DND-41 (cell line): Measurements from ENCODE around the gene TMEM260.

ENCODE experiments used
- ATAC-seq: fragments of 200-7000 bp; cut with Tn5 transposase; 3 replicates; pipeline ENCODE4 v1.9.1; 2021; ENCODE audit warnings: low read depth; ENCODE audit not compliant: insufficient read depth
- DNase-seq: peaks from one replicate; pipeline ENCODE4 v3.0.0-alpha.2; 2020
- H2AFZ ChIP-seq: 2 replicates; pipeline ENCODE4 v1.6.0; 2012; ENCODE audit warnings: low read depth, low read length
- H3K27ac ChIP-seq: 2 replicates; pipeline ENCODE4 v1.5.1; 2012; ENCODE audit warnings: low read length, inconsistent platforms
- H3K27me3 ChIP-seq: fragments of 200-600 bp; sonication (generic); 2 replicates; pipeline ENCODE4 v1.6.0; 2012; ENCODE audit warnings: low read length, mild to moderate bottlenecking, inconsistent platforms; ENCODE audit not compliant: insufficient read depth, poor library complexity
- H3K36me3 ChIP-seq: 2 replicates; pipeline ENCODE4 v1.5.1; 2012; ENCODE audit warnings: low read length, inconsistent platforms; ENCODE audit not compliant: insufficient read depth
- H3K4me1 ChIP-seq: 2 replicates; pipeline ENCODE4 v1.5.1; 2012; ENCODE audit warnings: mild to moderate bottlenecking, low read length; ENCODE audit not compliant: insufficient read depth
- H3K4me2 ChIP-seq: 2 replicates; pipeline ENCODE4 v1.6.0; 2012; ENCODE audit warnings: mild to moderate bottlenecking, moderate library complexity, low read length, inconsistent platforms; ENCODE audit not compliant: insufficient read depth
- H3K4me3 ChIP-seq, 2 experiments: fragments of 200-600 bp in 1 of 2; shearing (Covaris generic) in 1 of 2; 2 replicates each; pipeline ENCODE4 v1.5.1; 2012 to 2016; ENCODE audit warnings: inconsistent platforms in 2 of 2, low read length in 2 of 2, mild to moderate bottlenecking in 2 of 2, low read depth in 1 of 2, moderate library complexity in 1 of 2
- H3K79me2 ChIP-seq: 2 replicates; pipeline ENCODE4 v1.6.0; 2012; ENCODE audit warnings: low read length, inconsistent platforms; ENCODE audit not compliant: insufficient read depth
- H3K9ac ChIP-seq: 2 replicates; pipeline ENCODE4 v1.6.0; 2012; ENCODE audit warnings: low read depth, mild to moderate bottlenecking, inconsistent platforms, low read length, moderate library complexity
- H3K9me3 ChIP-seq: 2 replicates; pipeline ENCODE4 v1.5.1; 2012; ENCODE audit warnings: low read length, moderate library complexity, mild to moderate bottlenecking, inconsistent platforms; ENCODE audit not compliant: insufficient read depth, severe bottlenecking
- H4K20me1 ChIP-seq: 2 replicates; pipeline ENCODE4 v1.6.0; 2012; ENCODE audit warnings: low read length; ENCODE audit not compliant: insufficient read depth
- EZH2 ChIP-seq: IDR thresholded peaks from 3 replicates; pipeline ENCODE4 v1.6.1; 2012; ENCODE audit warnings: borderline replicate concordance, low read depth, mild to moderate bottlenecking, moderate library complexity, low read length, inconsistent platforms; ENCODE audit not compliant: severe bottlenecking
- TF ChIP-seq, protein P1 (sequence below): IDR thresholded peaks from 2 replicates; pipeline ENCODE4 v1.5.1; 2012; ENCODE audit warnings: borderline replicate concordance, low read length, moderate library complexity, mild to moderate bottlenecking; ENCODE audit not compliant: poor library complexity, severe bottlenecking; ENCODE audit errors: extremely low read depth

TMEM260 gene

GRCh38 chr14:56590535-56590960 is 10.9 kb downstream of the TMEM260 start:
- TF ChIP-seq, protein P1, sequence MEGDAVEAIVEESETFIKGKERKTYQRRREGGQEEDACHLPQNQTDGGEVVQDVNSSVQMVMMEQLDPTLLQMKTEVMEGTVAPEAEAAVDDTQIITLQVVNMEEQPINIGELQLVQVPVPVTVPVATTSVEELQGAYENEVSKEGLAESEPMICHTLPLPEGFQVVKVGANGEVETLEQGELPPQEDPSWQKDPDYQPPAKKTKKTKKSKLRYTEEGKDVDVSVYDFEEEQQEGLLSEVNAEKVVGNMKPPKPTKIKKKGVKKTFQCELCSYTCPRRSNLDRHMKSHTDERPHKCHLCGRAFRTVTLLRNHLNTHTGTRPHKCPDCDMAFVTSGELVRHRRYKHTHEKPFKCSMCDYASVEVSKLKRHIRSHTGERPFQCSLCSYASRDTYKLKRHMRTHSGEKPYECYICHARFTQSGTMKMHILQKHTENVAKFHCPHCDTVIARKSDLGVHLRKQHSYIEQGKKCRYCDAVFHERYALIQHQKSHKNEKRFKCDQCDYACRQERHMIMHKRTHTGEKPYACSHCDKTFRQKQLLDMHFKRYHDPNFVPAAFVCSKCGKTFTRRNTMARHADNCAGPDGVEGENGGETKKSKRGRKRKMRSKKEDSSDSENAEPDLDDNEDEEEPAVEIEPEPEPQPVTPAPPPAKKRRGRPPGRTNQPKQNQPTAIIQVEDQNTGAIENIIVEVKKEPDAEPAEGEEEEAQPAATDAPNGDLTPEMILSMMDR = no peak
- TF ChIP-seq EZH2 = no peak

DNA sequence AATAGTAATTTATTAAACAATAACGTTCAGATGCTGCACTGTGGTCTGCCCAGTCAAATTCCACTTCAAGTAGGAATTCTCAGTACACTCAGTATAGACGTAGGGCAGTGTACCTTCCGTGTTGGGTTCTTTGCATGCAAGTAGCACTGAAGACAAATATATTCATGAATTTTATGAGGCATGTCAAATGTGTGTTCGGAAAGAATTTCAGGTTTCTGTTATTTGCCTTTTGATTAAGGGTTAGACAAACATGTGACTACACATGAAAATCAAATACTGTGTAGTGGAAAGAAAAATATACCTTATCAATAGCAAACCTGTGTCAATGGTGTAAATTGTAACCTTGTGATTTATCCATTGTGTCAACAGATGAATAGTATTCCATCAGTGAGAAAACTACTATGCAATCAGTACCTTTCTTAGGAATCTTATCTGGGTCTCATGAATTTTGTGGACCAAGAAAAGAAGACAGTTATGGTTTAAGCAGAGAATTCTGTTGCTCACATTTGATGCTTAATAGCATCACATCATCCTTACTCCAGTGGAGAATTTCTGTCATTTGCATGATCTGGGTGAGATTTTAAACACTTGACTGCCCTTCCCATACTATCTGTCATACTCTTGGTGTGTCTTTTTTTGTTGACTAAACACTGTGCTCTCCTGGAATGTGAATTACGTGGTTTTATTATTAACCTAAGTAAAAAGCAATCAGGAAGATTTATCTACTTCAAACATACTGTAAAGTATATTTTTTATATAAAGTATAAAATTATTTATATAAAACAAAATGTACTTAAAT is 13.3 kb downstream of the TMEM260 start:
- Histone ChIP-seq H3K79me2 (no peaks in the 10 kb centered on the region), H3K4me2 (no peak overlapping the region), H4K20me1 (no peaks in the 10 kb centered on the region), H3K36me3 (peaks cover 15% of the 10 kb centered on the region; the same call in 1 of the 2 replicates), H3K27me3 (no peaks in the 10 kb centered on the region), H3K9me3 (no peaks in the 10 kb centered on the region), H3K4me3 (no peak overlapping the region), H2AFZ (no peak overlapping the region), H3K4me1 (no peaks in the 10 kb centered on the region), H3K9ac (no peak overlapping the region), H3K27ac (no peak overlapping the region)
- ATAC-seq (no peak), DNase-seq (no peak)
- no peak for TF ChIP-seq EZH2
- TF ChIP-seq, protein P1 = no peak

More at GRCh38 chr14:56590535-56590960, 10.9 kb downstream of the TMEM260 start:
- Histone ChIP-seq H3K27ac (no peak overlapping the region), H3K4me3 (no peak overlapping the region), H3K9me3 (no peaks in the 10 kb centered on the region), H2AFZ (no peak overlapping the region), H3K79me2 (no peaks in the 10 kb centered on the region), H3K36me3 (peaks cover 30% of the 10 kb centered on the region), H3K27me3 (no peaks in the 10 kb centered on the region), H3K9ac (no peak overlapping the region), H3K4me1 (no peaks in the 10 kb centered on the region), H3K4me2 (no peak overlapping the region), H4K20me1 (no peaks in the 10 kb centered on the region)
- ATAC-seq = no peak
- DNase-seq = no peak

DNA sequence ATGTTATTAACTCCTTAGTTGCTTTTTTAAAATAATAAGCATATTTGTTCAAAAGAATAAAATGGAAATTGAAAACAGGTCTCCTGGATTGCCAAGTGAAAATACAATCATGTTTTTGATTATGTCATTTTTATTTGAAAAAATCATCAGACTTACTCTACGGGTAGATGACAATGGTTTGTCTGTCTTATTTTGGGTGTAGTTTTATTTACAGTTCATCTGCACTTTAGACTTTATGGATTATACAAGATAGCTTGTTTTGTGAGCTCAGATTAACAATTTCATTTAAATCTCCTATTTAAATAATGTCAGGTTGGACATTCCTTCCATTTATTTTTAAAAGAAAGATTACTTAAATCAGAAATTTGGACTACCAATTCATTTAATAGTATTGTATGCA is 14.8 kb downstream of the TMEM260 start:
- H3K4me1 ChIP-seq = no peaks in the 10 kb centered on the region
- H2AFZ ChIP-seq = no peak overlapping the region
- H3K9ac ChIP-seq = no peak overlapping the region
- no peak overlapping the region for H3K4me2 ChIP-seq
- H3K27me3 ChIP-seq = no peaks in the 10 kb centered on the region
- H3K36me3 ChIP-seq = peaks cover 9% of the 10 kb centered on the region; the same call in 1 of the 2 replicates
- H3K9me3 ChIP-seq = no peaks in the 10 kb centered on the region
- no peaks in the 10 kb centered on the region for H4K20me1 ChIP-seq
- no peaks in the 10 kb centered on the region for H3K79me2 ChIP-seq
- TF ChIP-seq EZH2 = no peak
- TF ChIP-seq, protein P1 = no peak
- H3K4me3 ChIP-seq = no peak overlapping the region
- no peak overlapping the region for H3K27ac ChIP-seq
- DNase-seq = no peak
- no peak for ATAC-seq
